NCI-H146 (cell line): Measurements from ENCODE around the gene NDUFS2.

Experiments used
- DNase-seq: peaks from one replicate; lab custom pipeline; 2025; lab: John Stamatoyannopoulos, UW

Gene NDUFS2

DNA sequence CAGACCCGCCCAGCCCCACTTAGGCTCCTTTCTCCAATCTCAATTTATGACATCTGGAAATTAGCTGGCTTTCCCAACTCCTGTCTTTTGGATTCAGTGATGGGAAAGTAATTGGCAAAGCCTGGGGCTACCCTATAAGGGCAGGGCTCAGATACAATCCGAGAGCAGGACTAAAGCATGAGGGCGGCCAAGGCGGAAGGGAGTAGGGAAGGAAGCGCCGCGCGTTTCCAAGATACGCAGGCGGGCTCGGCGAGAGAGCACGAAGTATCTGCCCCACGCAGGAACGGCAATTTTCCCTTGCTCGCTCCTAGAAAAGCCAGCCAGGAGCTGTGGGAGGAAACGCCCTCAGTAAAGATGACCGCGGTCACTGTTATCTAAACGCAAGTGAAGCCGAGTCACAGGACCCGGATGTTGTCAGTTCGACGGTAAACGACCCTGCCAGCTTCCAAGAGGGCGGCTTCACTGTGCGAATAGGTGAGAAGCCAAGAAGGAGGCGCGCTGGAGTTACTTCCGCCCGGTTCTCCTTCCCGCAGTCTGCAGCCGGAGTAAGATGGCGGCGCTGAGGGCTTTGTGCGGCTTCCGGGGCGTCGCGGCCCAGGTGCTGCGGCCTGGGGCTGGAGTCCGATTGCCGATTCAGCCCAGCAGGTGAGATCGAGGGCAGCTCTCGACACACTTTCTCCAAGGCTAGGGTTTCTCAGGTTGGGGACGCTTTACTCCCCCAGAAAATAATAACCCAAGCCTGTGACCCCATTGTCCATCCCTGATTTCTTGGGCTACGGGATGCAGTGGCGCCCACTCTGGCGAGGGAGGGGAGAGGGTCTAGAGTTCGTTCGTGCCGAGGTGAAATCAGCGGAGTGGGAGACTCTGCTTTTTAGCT is at the start of gene NDUFS2:
TSS of gene NDUFS2 (plus strand) at position 532 of the 877 bp plus-strand sequence. CDS start at position 551, 19 bp downstream.
- DNase-seq = peak; percentile 99

DNA sequence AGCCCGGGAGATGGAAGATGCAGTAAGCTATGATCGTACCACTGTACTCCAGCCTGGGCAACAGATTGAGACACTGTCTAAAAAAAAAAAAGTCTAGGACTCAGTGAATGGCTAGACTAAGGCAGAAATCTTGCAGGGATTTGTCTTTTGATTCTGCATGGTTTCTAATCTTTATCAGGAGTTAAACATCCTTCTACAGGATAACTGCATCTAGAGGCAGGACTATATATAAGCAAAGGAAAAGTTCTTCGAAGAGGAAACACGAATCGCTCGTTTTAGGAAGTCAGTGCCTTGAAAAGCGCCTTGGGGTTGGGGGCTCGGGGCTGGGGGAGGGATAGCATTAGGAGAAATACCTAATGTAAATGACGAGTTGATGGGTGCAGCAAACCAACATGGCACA is 49.0 kb upstream of the NDUFS2 start:
- DNase-seq = no peak

DNA sequence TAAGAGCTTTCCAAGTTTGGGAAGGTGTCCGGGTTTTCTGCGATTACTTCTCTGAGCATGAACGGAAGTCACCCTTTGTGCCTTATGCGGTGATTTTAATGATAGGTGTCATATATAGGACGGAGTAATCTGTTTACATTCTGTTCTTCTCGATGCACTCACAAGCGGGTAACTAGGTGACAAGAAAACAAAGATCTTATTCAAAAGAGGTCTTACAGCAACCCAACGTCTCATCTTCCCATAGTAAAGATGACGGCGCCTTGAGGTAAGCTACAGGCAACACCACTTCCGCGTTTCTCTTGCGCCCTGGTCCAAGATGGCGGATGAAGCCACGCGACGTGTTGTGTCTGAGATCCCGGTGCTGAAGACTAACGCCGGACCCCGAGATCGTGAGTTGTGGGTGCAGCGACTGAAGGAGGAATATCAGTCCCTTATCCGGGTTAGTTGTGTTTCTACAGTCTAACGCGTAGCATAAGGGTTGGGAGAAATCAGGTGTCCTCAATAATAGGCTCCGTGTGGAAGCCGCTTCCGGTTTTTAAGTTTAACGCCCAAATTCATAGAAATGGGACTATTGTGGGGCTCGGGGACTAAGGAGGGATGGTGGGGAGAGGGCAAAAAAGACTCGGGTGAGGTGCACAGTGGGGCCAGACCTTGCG is 48.4 kb upstream of the NDUFS2 start, which contains the start of gene UFC1:
TSS of gene UFC1 (plus strand) at position 297 of the 656 bp plus-strand sequence. CDS start at position 317, 20 bp downstream.
- peak; percentile 90 for DNase-seq

DNA sequence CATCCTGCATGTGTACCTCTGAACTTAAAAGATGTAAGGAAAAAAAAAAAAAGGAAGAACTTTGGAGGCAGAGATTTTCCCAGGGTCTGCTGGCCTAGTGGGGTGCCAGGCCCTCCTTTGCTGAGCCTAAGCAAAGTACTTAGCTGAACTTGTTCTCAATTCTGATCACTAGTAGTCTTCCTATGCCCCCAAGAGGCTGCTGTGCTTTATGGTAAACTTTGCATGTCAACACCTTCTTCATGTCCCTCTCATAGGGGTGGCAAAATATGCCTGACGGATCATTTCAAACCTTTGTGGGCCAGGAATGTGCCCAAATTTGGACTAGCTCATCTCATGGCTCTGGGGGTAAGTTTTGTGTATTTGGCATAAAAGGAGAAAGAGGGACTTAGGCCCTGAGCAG is 44.3 kb upstream of the NDUFS2 start:
- no peak for DNase-seq

DNA sequence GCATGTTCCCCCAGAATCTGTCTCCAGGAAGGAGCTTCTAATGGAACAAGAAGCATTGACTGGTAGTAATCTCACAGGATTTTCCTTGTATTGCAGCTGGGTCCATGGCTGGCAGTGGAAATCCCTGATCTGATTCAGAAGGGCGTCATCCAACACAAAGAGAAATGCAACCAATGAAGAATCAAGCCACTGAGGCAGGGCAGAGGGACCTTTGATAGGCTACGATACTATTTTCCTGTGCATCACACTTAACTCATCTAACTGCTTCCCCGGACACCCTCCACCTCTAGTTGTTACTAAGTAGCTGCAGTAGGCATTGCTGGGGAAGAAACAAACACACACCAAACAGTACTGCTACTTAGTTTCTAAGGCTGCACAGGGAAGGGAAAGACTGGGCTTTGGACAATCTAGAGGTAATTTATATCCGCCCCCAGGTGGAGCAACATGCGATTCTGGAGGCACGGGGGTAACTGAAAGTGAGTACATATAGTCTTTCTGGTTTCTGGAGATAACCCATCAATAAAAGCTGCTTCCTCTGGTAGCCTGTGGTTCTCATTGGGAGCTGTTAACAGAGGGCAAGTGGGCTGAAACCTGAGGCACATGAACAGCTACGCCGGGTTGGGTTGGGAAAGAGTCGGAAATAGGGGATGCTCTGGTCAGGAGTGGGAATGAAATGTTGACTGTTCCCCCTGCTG is 43.7 kb upstream of the NDUFS2 start:
- no peak for DNase-seq

DNA sequence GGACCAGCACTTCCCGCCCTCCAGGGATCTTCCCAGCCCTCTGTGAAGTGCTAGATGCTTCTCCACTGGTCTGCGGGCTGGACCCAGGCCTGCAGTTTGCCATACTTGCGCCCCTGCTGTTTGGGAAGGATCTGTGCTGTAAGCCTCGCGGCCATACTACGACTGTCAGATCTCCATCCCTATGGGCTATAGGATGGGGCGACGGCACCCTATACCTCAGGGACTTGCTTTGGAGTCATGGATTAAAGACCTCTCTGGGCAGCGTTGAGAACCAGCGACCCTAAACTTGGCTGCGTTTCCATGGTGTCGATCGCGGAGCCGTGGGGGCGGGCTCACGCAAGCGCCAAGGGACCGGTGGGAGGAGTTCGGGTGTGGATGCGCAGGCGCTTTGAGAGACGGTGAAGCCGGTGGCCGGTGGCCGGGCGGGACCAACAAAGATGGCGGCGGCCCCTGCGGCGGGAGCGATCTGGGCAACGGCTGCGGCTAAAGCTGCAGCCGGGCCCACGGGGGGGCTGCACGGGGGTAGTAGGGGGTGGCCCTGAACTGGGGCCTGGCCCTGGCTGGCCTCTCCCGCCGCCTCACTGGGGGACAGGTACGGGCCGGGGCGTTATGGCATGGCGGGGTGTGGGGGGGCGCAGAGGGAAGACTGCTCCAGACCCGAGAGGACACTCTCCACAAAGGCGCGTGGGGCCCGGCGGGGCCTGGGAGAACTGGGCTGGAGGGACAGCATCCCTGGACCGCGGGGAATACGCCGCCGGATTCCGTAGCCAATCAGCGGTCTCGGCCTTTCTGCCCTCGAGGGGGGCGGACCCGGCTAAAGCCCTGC is 42.9 kb upstream of the NDUFS2 start, which contains the start of gene USP21:
TSS of gene USP21 (plus strand) at position 414 of the 826 bp plus-strand sequence. CDS start 1,141 bp downstream, outside the sequence.
- DNase-seq = peak; percentile 92

DNA sequence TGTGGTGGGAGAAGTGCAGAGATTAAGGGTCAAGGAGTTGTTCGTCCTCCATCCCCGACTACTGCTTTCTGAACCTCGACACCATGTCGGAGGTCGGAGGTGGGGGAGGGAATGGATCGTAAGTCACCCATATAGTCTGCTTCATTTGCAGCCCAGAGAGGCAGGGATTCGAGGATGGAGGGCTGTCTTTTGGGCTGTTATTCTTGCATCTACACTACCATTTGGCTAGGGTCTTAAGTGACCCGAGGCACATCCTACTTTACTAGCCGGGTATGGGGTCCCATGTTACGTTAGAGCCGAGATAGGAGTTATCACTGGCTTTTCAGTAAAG is 42.3 kb upstream of the NDUFS2 start:
- no peak for DNase-seq

DNA sequence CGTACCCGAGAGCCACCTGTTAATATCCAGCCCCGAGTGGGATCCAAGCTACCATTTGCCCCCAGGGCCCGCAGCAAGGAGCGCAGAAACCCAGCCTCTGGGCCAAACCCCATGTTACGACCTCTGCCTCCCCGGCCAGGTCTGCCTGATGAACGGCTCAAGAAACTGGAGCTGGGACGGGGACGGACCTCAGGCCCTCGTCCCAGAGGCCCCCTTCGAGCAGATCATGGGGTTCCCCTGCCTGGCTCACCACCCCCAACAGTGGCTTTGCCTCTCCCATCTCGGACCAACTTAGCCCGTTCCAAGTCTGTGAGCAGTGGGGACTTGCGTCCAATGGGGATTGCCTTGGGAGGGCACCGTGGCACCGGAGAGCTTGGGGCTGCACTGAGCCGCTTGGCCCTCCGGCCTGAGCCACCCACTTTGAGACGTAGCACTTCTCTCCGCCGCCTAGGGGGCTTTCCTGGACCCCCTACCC is 41.5 kb upstream of the NDUFS2 start:
- no peak for DNase-seq

DNA sequence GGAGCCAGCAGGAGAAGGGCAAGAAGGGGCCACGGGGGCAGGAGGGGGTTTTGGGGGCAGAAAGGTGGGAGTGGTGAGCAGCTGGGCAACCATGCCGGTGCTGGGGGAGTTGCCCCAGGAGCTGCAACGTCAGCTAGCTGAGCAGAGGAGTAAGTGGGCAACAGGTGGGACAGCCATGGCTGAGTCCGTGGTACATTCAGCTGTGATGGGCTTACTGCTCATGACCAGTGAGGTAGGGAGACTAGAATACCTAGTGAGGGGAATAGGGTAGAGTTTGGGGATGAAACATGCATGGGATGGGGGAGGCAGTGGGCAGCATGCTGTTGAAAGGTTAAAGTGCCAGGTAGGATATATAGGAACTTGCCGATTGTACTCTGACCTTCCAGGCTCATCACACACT is 40.5 kb upstream of the NDUFS2 start:
- no peak for DNase-seq

DNA sequence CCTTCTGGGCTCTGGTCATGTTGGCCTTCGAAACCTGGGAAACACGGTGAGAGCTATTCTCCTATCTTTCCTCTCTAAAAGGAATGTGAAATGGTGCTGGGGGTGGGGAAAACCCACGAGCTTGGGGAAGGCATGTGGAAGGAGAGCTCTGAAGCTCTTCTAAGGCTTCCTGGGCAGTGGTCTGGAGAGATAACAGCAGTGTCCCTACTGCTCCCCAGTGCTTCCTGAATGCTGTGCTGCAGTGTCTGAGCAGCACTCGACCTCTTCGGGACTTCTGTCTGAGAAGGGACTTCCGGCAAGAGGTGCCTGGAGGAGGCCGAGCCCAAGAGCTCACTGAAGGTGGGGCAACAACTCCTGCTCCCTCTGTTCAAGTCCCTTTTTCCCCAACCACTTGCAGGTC is 40.1 kb upstream of the NDUFS2 start:
- DNase-seq = no peak

DNA sequence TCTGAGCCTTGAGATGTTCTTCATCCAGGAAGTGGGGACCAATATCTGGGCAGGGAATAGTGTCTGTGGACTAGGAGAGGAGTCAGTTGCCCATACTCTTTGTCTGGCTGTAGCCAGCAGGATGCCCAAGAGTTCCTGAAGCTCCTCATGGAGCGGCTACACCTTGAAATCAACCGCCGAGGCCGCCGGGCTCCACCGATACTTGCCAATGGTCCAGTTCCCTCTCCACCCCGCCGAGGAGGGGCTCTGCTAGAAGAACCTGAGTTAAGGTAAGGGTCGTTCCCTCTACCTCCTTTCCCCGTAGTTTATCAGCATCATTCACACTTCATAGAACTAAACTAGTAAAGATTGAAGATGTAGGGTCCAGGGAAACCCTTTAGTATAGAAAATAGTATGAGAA is 39.4 kb upstream of the NDUFS2 start:
- no peak for DNase-seq

DNA sequence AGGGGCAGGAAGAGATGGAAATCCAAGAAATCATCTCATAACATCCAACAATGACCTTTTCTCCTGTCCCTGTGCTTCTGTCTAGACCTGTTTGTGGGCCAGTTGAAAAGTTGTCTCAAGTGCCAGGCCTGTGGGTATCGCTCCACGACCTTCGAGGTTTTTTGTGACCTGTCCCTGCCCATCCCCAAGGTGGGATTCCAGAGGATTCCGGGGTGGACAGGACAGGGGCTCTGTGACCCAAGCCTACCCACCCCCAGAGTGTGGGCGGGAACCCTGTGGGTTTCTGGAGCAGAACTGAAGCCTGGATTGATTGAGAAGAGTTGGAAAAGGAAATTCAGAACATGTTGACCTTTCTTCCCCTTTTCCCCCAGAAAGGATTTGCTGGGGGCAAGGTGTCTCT is 38.4 kb upstream of the NDUFS2 start:
- no peak for DNase-seq

DNA sequence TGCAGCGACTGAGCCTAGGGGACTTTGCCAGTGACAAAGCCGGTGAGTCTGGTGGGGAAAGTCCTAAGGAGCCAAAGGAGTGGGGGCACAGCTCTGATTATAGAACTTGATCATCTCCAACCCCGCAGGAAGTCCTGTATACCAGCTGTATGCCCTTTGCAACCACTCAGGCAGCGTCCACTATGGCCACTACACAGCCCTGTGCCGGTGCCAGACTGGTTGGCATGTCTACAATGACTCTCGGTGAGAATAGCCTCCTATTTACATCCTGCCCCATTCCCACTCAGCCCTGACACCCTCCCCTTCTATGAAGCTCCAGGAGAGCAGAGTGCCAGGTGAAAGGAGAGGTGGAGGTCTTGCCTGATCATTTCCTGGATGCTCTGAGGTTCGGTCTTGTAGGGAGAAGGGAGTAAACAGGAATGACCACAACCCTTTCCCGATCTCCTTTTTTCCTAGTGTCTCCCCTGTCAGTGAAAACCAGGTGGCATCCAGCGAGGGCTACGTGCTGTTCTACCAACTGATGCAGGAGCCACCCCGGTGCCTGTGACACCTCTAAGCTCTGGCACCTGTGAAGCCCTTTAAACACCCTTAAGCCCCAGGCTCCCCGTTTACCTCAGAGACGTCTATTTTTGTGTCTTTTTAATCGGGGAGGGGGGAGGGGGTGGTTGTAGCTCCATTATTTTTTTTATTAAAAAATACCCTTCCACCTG is 37.1 kb upstream of the NDUFS2 start:
- no peak for DNase-seq

DNA sequence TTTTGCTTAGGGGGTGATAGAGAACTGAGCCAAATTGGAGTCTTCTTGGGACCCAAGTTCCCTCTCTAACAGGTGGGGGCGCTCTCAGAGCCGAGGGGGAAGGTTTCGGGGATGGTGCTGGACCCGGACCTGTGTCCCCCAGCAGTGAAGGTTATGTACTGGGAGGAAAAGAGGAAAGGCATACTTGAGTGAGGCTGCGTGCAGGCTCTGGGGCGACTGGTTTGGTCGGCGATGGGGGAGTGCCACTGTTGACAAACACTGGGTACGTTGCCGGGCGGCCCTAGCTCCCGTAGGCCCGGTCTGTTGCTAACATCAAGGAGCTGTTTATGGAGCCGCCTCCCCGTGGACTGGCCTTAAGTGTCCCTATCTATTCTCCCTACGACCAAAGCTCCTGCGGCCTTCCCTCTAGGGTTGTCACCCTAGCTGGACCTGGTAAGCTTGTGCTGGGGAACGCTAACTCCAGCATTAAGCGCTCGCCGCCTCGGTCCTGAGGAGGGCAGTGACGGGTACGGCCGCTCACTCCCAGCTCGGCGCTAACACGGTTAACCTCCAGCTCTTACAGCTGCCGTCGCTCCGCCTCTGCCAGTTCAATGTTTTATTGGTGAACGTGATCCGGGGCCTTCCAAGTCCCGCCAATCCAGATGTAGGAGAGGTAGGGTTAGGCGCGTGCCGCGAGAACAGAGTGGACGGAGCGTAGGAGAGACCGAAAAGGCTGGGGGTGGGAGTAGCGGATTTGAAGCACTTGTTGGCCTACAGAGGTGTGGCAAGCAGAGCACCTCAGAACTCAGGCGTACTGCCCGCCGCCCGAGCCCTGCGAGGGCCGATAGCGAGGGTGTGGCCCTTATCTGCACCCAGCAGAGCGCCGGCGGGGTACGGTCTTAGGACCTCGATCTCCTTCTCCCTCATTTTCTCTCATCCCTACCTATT is 36.2 kb upstream of the NDUFS2 start, which contains the start of gene PPOX:
TSS of gene PPOX (plus strand) at position 685 of the 927 bp plus-strand sequence. CDS start 422 bp downstream, outside the sequence.
- peak; percentile 97 for DNase-seq

DNA sequence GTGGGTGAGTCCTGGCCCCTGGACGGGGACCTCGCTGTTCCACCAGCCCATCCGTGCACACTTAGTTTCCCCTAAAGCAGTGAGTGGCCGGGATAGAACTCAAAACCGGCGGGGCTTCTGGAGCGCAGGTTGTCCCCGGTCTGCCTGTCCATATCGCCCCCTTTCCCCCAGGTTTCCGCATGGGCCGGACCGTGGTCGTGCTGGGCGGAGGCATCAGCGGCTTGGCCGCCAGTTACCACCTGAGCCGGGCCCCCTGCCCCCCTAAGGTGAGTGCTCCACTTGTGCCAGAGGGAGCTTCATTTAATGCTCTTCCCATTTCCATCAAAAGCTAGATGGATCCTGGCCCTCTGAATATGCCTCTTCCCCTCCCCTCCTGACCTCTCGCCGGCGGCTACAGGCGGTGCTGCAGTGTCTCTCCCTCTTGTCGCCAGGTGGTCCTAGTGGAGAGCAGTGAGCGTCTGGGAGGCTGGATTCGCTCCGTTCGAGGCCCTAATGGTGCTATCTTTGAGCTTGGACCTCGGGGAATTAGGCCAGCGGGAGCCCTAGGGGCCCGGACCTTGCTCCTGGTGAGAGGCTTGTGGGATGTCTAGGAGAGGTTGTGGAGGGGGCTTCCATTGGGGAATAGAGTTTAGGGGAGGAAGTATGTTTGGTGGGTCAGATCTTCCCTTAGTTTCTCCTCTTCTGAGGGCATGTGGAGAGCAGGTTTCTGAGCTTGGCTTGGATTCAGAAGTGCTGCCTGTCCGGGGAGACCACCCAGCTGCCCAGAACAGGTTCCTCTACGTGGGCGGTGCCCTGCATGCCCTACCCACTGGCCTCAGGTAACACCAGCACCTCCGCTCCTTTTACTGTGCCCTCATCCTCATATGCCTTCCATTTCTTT is 35.3 kb upstream of the NDUFS2 start:
- DNase-seq = peak; percentile 52

DNA sequence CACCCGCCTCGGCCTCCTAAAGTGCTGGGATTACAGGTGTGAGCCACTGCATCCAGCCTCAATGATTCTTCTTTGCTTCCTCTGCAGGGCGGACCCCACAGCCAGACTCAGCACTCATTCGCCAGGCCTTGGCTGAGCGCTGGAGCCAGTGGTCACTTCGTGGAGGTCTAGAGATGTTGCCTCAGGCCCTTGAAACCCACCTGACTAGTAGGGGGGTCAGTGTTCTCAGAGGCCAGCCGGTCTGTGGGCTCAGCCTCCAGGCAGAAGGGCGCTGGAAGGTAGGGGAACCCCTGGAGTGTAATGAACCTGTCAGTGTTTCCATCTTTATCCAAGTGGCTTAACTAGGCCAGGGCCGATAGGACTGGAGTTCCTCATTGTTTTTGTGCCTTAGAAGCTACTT is 33.3 kb upstream of the NDUFS2 start:
- DNase-seq = no peak

DNA sequence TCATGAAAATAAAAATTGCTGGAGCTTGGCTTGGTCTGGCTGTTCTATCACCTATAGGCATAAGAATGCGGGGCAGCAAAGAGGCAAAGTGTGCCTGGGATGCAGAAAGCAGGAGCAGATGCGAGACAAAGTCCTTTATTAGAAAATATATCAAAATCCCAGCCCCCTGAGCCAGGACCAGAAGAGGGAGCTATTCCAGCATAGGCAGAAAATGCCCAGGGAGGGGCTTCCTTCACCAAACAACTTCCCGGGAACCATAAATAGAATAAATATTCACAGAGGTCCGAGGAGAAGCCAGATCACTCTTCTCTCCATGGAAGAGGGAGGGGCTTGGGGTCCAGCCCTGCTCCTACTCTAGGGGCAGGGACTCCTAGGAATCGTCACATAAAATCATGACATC is 31.0 kb upstream of the NDUFS2 start:
- DNase-seq = no peak

DNA sequence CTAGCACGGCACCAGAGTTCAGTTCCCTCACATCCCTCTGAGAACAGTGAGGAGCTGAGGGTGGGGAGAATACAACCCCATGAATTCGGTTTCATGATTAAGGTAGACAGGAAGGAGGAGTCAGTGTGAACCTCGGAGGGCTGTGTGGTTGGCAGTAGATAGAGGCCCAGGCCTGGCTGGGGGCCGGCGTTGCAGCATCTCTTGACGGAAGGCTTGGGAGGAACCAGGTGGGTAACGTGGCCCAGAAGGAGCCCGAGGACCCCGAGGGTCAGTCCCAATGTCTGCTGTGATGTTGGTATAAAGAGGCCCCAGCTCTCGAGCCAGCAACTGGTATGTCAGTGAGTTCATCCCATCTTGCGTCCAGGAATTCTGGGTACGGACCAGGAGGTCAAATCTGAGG is 30.5 kb upstream of the NDUFS2 start:
- DNase-seq = no peak

DNA sequence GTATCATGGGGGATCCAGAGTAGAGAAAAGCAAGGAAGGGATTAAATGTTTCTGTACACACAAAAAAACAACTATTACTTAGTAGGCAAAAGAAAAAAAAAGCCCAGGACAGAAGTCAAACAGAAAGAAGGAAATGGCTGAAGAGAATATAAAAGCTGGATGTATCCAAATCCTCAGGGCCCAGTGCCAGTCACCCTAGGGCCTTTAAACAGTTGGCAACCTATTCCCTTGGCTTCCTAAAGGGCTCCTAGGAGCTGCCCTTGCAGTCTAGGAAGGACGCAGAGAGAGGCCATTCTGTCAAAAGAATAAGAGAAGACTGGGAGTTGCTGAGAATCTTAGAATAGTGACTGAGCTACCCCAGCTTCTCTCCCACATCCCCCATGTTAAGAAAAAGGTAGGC is 29.8 kb upstream of the NDUFS2 start:
- DNase-seq = no peak
